ENCODE results near the gene OR1L8.

Gene OR1L8

DNA sequence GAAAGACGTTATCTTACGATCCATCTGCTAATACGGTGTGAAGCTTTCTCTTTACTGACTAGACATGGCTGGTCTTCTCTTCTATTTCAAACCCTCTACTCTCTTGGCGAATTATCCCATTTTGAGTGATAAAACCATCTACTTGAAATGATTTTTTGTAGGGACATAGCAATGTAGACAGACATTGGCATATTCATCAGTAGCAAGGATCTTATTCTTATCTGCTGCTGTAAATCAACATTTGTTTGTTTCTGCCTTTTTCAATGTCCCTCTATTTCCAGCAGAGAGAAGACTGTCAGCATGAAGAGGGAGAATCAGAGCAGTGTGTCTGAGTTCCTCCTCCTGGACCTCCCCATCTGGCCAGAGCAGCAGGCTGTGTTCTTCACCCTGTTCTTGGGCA lies 64.3 kb downstream of the OR1L8 start, which contains the start of gene OR1J4:
Gene OR1J4, plus strand, starts transcription at position 301 of the 400 bp plus-strand sequence. Its CDS starts 0 bp downstream, at position 301.
- DNase-seq (ENCODE audit: low read depth in 1 of 2, low spot score in 1 of 2), result no peak

DNA sequence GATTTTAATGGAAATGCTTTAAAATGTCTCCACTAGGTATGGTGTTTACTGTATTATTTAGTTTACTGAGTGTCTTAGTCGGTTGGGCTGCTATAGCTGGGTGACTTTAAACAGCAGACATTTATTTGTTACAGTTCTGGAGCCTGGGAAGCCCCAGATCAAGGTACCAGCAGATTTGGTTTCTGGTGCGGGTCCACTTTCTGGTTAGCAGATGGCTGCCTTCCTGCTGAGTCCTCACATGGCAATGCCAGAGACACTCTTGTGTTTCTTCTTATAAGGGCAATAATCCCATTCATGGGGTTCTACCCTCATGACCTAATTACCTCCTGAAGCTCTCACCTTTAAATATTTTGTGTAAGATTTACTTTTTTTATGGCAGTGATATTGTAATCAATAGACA lies 65.0 kb downstream of the OR1L8 start:
- DNase-seq (ENCODE audit: low read depth in 1 of 2, low spot score in 1 of 2), result no peak
